GM12878 (cell line): ENCODE measurements around the gene ARHGAP26. TPM values are rescaled to one million over a fixed set of nuclear protein-coding genes. Genes with fewer than 3 reads are reported as not detected.

ENCODE experiments used
- ATAC-seq: fragments of 200-7000 bp; cut with Tn5 transposase; 3 replicates; pipeline ENCODE4 v1.9.1; 2020; ENCODE audit warnings: mild to moderate bottlenecking, moderate library complexity
- BruUV-seq: library from RNA; stranded (reverse); fragments of 400-500 nt; replicated peaks from 2 replicates; lab custom pipeline; 2021; lab: Mats Ljungman, UMichigan
- CTCF ChIA-PET: fragments of 300-600 bp; sonication (Branson Sonifier 250); formaldehyde crosslinking; extraction: SDS; loops from one replicate; lab custom pipeline; 2021; ENCODE audit warnings: inconsistent platforms; lab: Yijun Ruan, JAX
- POLR2A ChIA-PET: fragments of 350-600 bp; formaldehyde crosslinking; extraction: SDS; loops from one replicate; lab custom pipeline; 2021; ENCODE audit warnings: inconsistent platforms; lab: Charles Lee
- RAD21 ChIA-PET: fragments of 300-600 bp; sonication (Branson Sonifier 250); formaldehyde crosslinking; loops from one replicate; lab custom pipeline; 2023; ENCODE audit warnings: antibody characterized with exemption; ENCODE audit not compliant: unreplicated experiment; lab: Charles Lee
- SMC1A ChIA-PET: fragments of 300-600 bp; sonication (Branson Sonifier 250); formaldehyde crosslinking; loops from one replicate; lab custom pipeline; 2023; ENCODE audit not compliant: unreplicated experiment, uncharacterized antibody; lab: Charles Lee
- DNase-seq: peaks from one replicate; pipeline ENCODE4 v3.0.0-alpha.2; 2011; ENCODE audit warnings: low read depth, low spot score
- FAIRE-seq: peaks from 3 replicates; lab custom pipeline; 2011; peaks lifted over from hg19 to GRCh38; lab: Jason Lieb, UNC
- H2AFZ ChIP-seq: 2 replicates; pipeline ENCODE4 v1.6.0; 2011; ENCODE audit warnings: low read depth, low read length, control low read depth; ENCODE audit not compliant: control insufficient read depth
- H3K27ac ChIP-seq: 2 replicates; pipeline ENCODE4 v1.5.1; 2011; ENCODE audit warnings: control low read depth; ENCODE audit not compliant: control insufficient read depth, insufficient read depth
- H3K27me3 ChIP-seq, 2 experiments: replicated peaks in 1 of 2; 2 replicates each; pipeline versions ENCODE4 v1.6.0 to v1.6.1; 2011; ENCODE audit warnings: low read length in 1 of 2; ENCODE audit not compliant: control insufficient read depth in 2 of 2, insufficient read depth in 2 of 2
- H3K36me3 ChIP-seq, 2 experiments: 2 replicates each; pipeline ENCODE4 v1.5.1; 2011; ENCODE audit warnings: low read length in 1 of 2; ENCODE audit not compliant: control insufficient read depth in 2 of 2, insufficient read depth in 2 of 2
- H3K4me1 ChIP-seq: 2 replicates; pipeline ENCODE4 v1.6.1; 2011; ENCODE audit warnings: mild to moderate bottlenecking, low read length, moderate library complexity, mixed read lengths; ENCODE audit not compliant: control insufficient read depth, insufficient read depth
- H3K4me2 ChIP-seq: 2 replicates; pipeline ENCODE4 v1.6.0; 2011; ENCODE audit warnings: control low read depth; ENCODE audit not compliant: control insufficient read depth, insufficient read depth
- H3K4me3 ChIP-seq: fragments of 200-600 bp; sonication (generic); 2 replicates; pipeline ENCODE4 v1.5.1; 2016
- H3K79me2 ChIP-seq: 2 replicates; pipeline ENCODE4 v1.6.0; 2011; ENCODE audit warnings: low read length; ENCODE audit not compliant: control insufficient read depth, insufficient read depth
- H3K9ac ChIP-seq: 2 replicates; pipeline ENCODE4 v1.8.0; 2011; ENCODE audit warnings: low read length, control low read depth, mixed read lengths; ENCODE audit not compliant: control insufficient read depth, insufficient read depth
- H3K9me3 ChIP-seq: replicated peaks from 3 replicates; pipeline ENCODE4 v1.5.1; 2011; ENCODE audit warnings: mild to moderate bottlenecking, low read length; ENCODE audit not compliant: control insufficient read depth, insufficient read depth
- H4K20me1 ChIP-seq: 2 replicates; pipeline ENCODE4 v1.6.0; 2011; ENCODE audit not compliant: control insufficient read depth, insufficient read depth
- IKZF2 ChIP-seq, 2 experiments: fragments of 450-650 bp; IDR thresholded peaks; 2 replicates each; pipeline ENCODE4 v1.6.1; 2017; ENCODE audit warnings: mild to moderate bottlenecking in 2 of 2, moderate library complexity in 2 of 2
- JUND ChIP-seq: IDR thresholded peaks from 2 replicates; pipeline ENCODE4 v1.6.1; 2012; ENCODE audit warnings: low read depth, mild to moderate bottlenecking, low read length, improper control_type of control experiment, moderate library complexity
- KAT2A ChIP-seq: conservative IDR thresholded peaks from 2 replicates; pipeline ENCODE4 v1.6.1; 2011; ENCODE audit warnings: low read depth, low read length; ENCODE audit not compliant: control insufficient read depth
- MEF2B ChIP-seq: fragments of 450-650 bp; IDR thresholded peaks from 2 replicates; pipeline ENCODE4 v1.6.1; 2018; ENCODE audit warnings: mild to moderate bottlenecking, moderate library complexity; ENCODE audit not compliant: partially characterized antibody, poor library complexity, severe bottlenecking
- MYB ChIP-seq: fragments of 150-350 bp; IDR thresholded peaks from 2 replicates; pipeline ENCODE4 v1.6.1; 2014; ENCODE audit warnings: mild to moderate bottlenecking, low read depth, low read length, borderline replicate concordance
- PML ChIP-seq: IDR thresholded peaks from 2 replicates; pipeline ENCODE4 v1.6.1; 2012; ENCODE audit warnings: low read length, inconsistent platforms
- POLR2A ChIP-seq: IDR thresholded peaks from 2 replicates; pipeline ENCODE4 v1.6.1; 2011; ENCODE audit warnings: low read depth, mild to moderate bottlenecking, low read length
- POU2F2 ChIP-seq: IDR thresholded peaks from 3 replicates; pipeline ENCODE4 v1.6.1; 2011; ENCODE audit warnings: low read depth, mild to moderate bottlenecking, low read length, borderline replicate concordance
- SMAD1 ChIP-seq: fragments of 450-650 bp; IDR thresholded peaks from 2 replicates; pipeline ENCODE4 v1.6.1; 2018; ENCODE audit warnings: mild to moderate bottlenecking, low read depth; ENCODE audit not compliant: partially characterized antibody
- SMAD5 ChIP-seq: IDR thresholded peaks from 2 replicates; pipeline ENCODE4 v1.6.1; 2016; ENCODE audit warnings: antibody characterized with exemption, low read depth
- STAT1 ChIP-seq: fragments of 450-650 bp; conservative IDR thresholded peaks from 2 replicates; pipeline ENCODE4 v1.6.1; 2014; ENCODE audit warnings: antibody characterized with exemption, mild to moderate bottlenecking
- ZNF274 ChIP-seq: IDR thresholded peaks from one replicate; pipeline ENCODE4 v1.8.0; 2011; ENCODE audit not compliant: insufficient read length, insufficient read depth
- WGBS: methylation state at CpG from one replicate; pipeline ENCODE4 v1.1.6; 2016; ENCODE audit warnings: low lambda C conversion rate; ENCODE audit not compliant: insufficient replicate concordance, insufficient coverage; ENCODE audit errors: missing lambda C conversion rate; 5-methylcytosine and 5-hydroxymethylcytosine counted together
- in situ Hi-C: fragments of 300-500 bp; cut with MboI; formaldehyde crosslinking; loops from 9 replicates; pipeline ENCODE4 v1.14.3; 2018; ENCODE audit warnings: mixed read lengths
- intact Hi-C: fragments of 100-400 bp; cut with micrococcal nuclease; formaldehyde crosslinking; loops from one replicate; pipeline ENCODE4 v1.14.2; 2022; ENCODE audit not compliant: unreplicated experiment
- polyA plus RNA-seq, 11 experiments: library from polyadenylated mRNA; depleted of rRNA in 4 of 11; unstranded in 6 of 11; stranded (reverse) in 5 of 11; fragments of >200 nt; fragmentation: Nextera tagmentation in 4 of 11; fragmentation: Illumina TruSeq in 1 of 11; extraction: Ambion mirVana in 4 of 11; extraction: Trizol in 1 of 11; gene quantifications; 1 replicate in 1 of 11; 2 replicates in 10 of 11; pipeline versions ENCODE4 v1.2.1 to v1.2.3, GENCODE V29; 2011 to 2016; ENCODE audit warnings: inconsistent platforms in 2 of 11, missing spikeins in 2 of 11, low read depth in 1 of 11
- total RNA-seq, 4 experiments: library from RNA; depleted of rRNA in 3 of 4; stranded (reverse); fragments of >200 nt in 3 of 4; fragmentation: Illumina TruSeq in 1 of 4; extraction: Trizol in 1 of 4; gene quantifications; 2 replicates each; pipeline versions ENCODE4 v1.2.1 to v1.2.3, GENCODE V29; 2013 to 2021
- TF ChIP-seq, protein P1 (sequence below): fragments of 150-350 bp; IDR thresholded peaks from 2 replicates; pipeline ENCODE4 v1.6.1; 2014; ENCODE audit warnings: mild to moderate bottlenecking, low read depth, low read length
- TF ChIP-seq, protein P2 (sequence below): fragments of 450-650 bp; IDR thresholded peaks from 2 replicates; pipeline ENCODE4 v1.6.1; 2018; ENCODE audit warnings: borderline replicate concordance, mild to moderate bottlenecking; ENCODE audit not compliant: partially characterized antibody
- TF ChIP-seq, protein P3 (sequence below): IDR thresholded peaks from 2 replicates; pipeline ENCODE4 v1.6.1; 2011; ENCODE audit warnings: mild to moderate bottlenecking, low read depth, low read length, moderate library complexity; ENCODE audit not compliant: insufficient replicate concordance
- TF ChIP-seq, protein P4 (sequence below): fragments of 450-650 bp; IDR thresholded peaks from 2 replicates; pipeline ENCODE4 v1.6.1; 2016; ENCODE audit warnings: mild to moderate bottlenecking

The ARHGAP26 gene
- total and polyA plus RNA-seq, 10 of the 15 experiments (the other 5 are each of a cell fraction or from before 2014, with no cell fraction given): 9.4 to 41.5 (median 19.3) TPM

GRCh38 chr5:142976861-142977260 is 206.7 kb downstream of the ARHGAP26 start:
- peak; percentile 31; the same call in 2 of the 3 replicates for ATAC-seq
- no peak for FAIRE-seq
- no peak overlapping the region for H3K9ac ChIP-seq

More at GRCh38 chr5:142976861-142977260, 206.7 kb downstream of the ARHGAP26 start:
- TF ChIP-seq, protein P1, sequence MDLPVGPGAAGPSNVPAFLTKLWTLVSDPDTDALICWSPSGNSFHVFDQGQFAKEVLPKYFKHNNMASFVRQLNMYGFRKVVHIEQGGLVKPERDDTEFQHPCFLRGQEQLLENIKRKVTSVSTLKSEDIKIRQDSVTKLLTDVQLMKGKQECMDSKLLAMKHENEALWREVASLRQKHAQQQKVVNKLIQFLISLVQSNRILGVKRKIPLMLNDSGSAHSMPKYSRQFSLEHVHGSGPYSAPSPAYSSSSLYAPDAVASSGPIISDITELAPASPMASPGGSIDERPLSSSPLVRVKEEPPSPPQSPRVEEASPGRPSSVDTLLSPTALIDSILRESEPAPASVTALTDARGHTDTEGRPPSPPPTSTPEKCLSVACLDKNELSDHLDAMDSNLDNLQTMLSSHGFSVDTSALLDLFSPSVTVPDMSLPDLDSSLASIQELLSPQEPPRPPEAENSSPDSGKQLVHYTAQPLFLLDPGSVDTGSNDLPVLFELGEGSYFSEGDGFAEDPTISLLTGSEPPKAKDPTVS: no peak
- no peak for TF ChIP-seq POU2F2
- no peak for TF ChIP-seq SMAD5
- no peak for TF ChIP-seq IKZF2 (IDR thresholded peaks at IDR 0.05)
- no peak for TF ChIP-seq PML
- TF ChIP-seq JUND: no peak
- no peak for TF ChIP-seq KAT2A
- TF ChIP-seq, protein P2, sequence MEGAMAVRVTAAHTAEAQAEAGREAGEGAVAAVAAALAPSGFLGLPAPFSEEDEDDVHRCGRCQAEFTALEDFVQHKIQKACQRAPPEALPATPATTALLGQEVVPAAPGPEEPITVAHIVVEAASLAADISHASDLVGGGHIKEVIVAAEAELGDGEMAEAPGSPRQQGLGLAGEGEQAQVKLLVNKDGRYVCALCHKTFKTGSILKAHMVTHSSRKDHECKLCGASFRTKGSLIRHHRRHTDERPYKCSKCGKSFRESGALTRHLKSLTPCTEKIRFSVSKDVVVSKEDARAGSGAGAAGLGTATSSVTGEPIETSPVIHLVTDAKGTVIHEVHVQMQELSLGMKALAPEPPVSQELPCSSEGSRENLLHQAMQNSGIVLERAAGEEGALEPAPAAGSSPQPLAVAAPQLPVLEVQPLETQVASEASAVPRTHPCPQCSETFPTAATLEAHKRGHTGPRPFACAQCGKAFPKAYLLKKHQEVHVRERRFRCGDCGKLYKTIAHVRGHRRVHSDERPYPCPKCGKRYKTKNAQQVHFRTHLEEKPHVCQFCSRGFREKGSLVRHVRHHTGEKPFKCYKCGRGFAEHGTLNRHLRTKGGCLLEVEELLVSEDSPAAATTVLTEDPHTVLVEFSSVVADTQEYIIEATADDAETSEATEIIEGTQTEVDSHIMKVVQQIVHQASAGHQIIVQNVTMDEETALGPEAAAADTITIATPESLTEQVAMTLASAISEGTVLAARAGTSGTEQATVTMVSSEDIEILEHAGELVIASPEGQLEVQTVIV: no peak
- no peak for TF ChIP-seq STAT1
- TF ChIP-seq, protein P3, sequence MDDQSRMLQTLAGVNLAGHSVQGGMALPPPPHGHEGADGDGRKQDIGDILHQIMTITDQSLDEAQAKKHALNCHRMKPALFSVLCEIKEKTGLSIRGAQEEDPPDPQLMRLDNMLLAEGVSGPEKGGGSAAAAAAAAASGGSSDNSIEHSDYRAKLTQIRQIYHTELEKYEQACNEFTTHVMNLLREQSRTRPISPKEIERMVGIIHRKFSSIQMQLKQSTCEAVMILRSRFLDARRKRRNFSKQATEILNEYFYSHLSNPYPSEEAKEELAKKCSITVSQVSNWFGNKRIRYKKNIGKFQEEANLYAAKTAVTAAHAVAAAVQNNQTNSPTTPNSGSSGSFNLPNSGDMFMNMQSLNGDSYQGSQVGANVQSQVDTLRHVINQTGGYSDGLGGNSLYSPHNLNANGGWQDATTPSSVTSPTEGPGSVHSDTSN: no peak
- no peak for TF ChIP-seq MYB
- TF ChIP-seq, protein P4, sequence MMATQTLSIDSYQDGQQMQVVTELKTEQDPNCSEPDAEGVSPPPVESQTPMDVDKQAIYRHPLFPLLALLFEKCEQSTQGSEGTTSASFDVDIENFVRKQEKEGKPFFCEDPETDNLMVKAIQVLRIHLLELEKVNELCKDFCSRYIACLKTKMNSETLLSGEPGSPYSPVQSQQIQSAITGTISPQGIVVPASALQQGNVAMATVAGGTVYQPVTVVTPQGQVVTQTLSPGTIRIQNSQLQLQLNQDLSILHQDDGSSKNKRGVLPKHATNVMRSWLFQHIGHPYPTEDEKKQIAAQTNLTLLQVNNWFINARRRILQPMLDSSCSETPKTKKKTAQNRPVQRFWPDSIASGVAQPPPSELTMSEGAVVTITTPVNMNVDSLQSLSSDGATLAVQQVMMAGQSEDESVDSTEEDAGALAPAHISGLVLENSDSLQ: no peak
- no peak for TF ChIP-seq SMAD1
- TF ChIP-seq ZNF274: no peak
- no peak for TF ChIP-seq POLR2A
- no peak for TF ChIP-seq MEF2B
- TF ChIP-seq, all 136 proteins: peak for 0
- BruUV-seq: no TSS peak
- no peaks in the 10 kb centered on the region for H4K20me1 ChIP-seq
- no peak overlapping the region for H3K4me2 ChIP-seq
- H3K27me3 ChIP-seq: no peaks in the 10 kb centered on the region
- POLR2A ChIA-PET: no interaction called here
- SMC1A ChIA-PET: interaction anchor here (1.4 kb wide), 1 partner anchor 54 kb away, joined by 3 read pairs; no protein-coding TSS in a partner anchor
- H3K9me3 ChIP-seq: no peaks in the 10 kb centered on the region
- intact Hi-C loops: no loop called here
- H2AFZ ChIP-seq: no peak overlapping the region
- 94% methylated on average over 3 of the region's 3 CpGs for WGBS
- RAD21 ChIA-PET: interaction anchor here (1.6 kb wide), 1 partner anchor 25 kb away, joined by 5 read pairs; no protein-coding TSS in a partner anchor
- no peak overlapping the region for H3K4me3 ChIP-seq
- DNase-seq: no peak
- in situ Hi-C loops: no loop called here
- H3K27ac ChIP-seq: no peak overlapping the region
- H3K36me3 ChIP-seq: no peaks in the 10 kb centered on the region
- peaks cover 15% of the 10 kb centered on the region for H3K4me1 ChIP-seq
- CTCF ChIA-PET: interaction anchor here (1.0 kb wide), 1 partner anchor 11 kb away, joined by 4 read pairs; no protein-coding TSS in a partner anchor
- H3K79me2 ChIP-seq: no peaks in the 10 kb centered on the region
